ENCODE results near the gene NTMT1.

Gene NTMT1

GRCh38 chr9:129637673-129638439 is 11.9 kb downstream of the NTMT1 start:
- no peak for DNase-seq

- DNase-seq, result no peak
Measured at GRCh38 chr9:129639034-129639630, 13.2 kb downstream of the NTMT1 start.

GRCh38 chr9:129639756-129640085 is 13.8 kb downstream of the NTMT1 start:
- no peak for DNase-seq

- DNase-seq, result no peak
Measured at GRCh38 chr9:129640086-129640870, 14.3 kb downstream of the NTMT1 start.

GRCh38 chr9:129640871-129641749 is 15.1 kb downstream of the NTMT1 start:
- DNase-seq, result no peak

- peak; percentile 84 for DNase-seq
Measured at GRCh38 chr9:129641750-129642585, 16.0 kb downstream of the NTMT1 start, which contains the start of gene ASB6. Gene ASB6, minus strand, starts transcription at chr9:129642151. Its CDS starts 152 bp downstream, at chr9:129641999.

GRCh38 chr9:129643706-129644105 is 17.7 kb downstream of the NTMT1 start:
- DNase-seq, result no peak

GRCh38 chr9:129644365-129644764 is 18.4 kb downstream of the NTMT1 start:
- DNase-seq, result no peak

- no peak for DNase-seq
Measured at GRCh38 chr9:129644902-129645301, 18.9 kb downstream of the NTMT1 start.

GRCh38 chr9:129646252-129646651 is 20.3 kb downstream of the NTMT1 start:
- DNase-seq, result no peak

GRCh38 chr9:129646654-129647053 is 20.7 kb downstream of the NTMT1 start:
- DNase-seq, result no peak

GRCh38 chr9:129647635-129648034 is 21.7 kb downstream of the NTMT1 start:
- DNase-seq, result no peak

- DNase-seq, result no peak
Measured at GRCh38 chr9:129648092-129648763, 22.3 kb downstream of the NTMT1 start.

GRCh38 chr9:129648764-129649115 is 22.8 kb downstream of the NTMT1 start:
- DNase-seq, result no peak

- no peak for DNase-seq
Measured at GRCh38 chr9:129649726-129650679, 24.0 kb downstream of the NTMT1 start.

- no peak for DNase-seq
Measured at GRCh38 chr9:129650680-129651235, 24.8 kb downstream of the NTMT1 start.

- no peak for DNase-seq
Measured at GRCh38 chr9:129653823-129654553, 28.0 kb downstream of the NTMT1 start.

GRCh38 chr9:129654554-129655040 is 28.6 kb downstream of the NTMT1 start:
- DNase-seq, result no peak

GRCh38 chr9:129655154-129655553 is 29.2 kb downstream of the NTMT1 start:
- no peak for DNase-seq
